Stimulated activated CD8-positive, alpha-beta memory T cell treated with anti-CD3 and anti-CD28 coated beads, Interleukin-7, amount 100 ng/mL, for 48 hours (primary cell): ENCODE measurements around the gene LINGO3.
A peak's percentile ranks its signal among the peaks of the same experiment; 100 is the strongest.
"Not testable (repeated sequence)": the region's sequence is repeated elsewhere in the genome, so short reads cannot be mapped to it uniquely, and the experiment has no call there.

ENCODE experiments used
- DNase-seq, 2 donors: peaks; one replicate each; pipeline ENCODE4 v3.0.0-alpha.2; 2020; ENCODE audit warnings: low read depth in 1 of 2; ENCODE audit errors: extremely low read depth in 1 of 2

Gene LINGO3

GRCh38 chr19:2282062-2282861 is 25.7 kb downstream of the LINGO3 start, which contains the start of gene PEAK3:
PEAK3 (minus strand) TSS chr19:2282175; CDS start chr19:2280931, 1,244 bp downstream.
- DNase-seq, result no peak

- not testable (repeated sequence) for DNase-seq
Measured at GRCh38 chr19:2281265-2282061, 26.5 kb downstream of the LINGO3 start.

GRCh38 chr19:2280633-2281264 is 27.2 kb downstream of the LINGO3 start:
- no peak for DNase-seq

- DNase-seq, result no peak
Measured at GRCh38 chr19:2278459-2279158, 29.3 kb downstream of the LINGO3 start.

GRCh38 chr19:2277138-2277537 is 30.8 kb downstream of the LINGO3 start:
- DNase-seq, result no peak

- DNase-seq, result no peak
Measured at GRCh38 chr19:2276429-2276986, 31.4 kb downstream of the LINGO3 start.

- DNase-seq, result no peak
Measured at GRCh38 chr19:2275588-2276428, 32.1 kb downstream of the LINGO3 start.

GRCh38 chr19:2274931-2275535 is 32.9 kb downstream of the LINGO3 start:
- no peak for DNase-seq

- no peak for DNase-seq
Measured at GRCh38 chr19:2274185-2274711, 33.7 kb downstream of the LINGO3 start.

GRCh38 chr19:2273356-2274184 is 34.4 kb downstream of the LINGO3 start:
- peak; percentile 72 to 80 for DNase-seq

GRCh38 chr19:2271234-2272103 is 36.5 kb downstream of the LINGO3 start:
- no peak for DNase-seq

- DNase-seq, result peak in 1 of 2 donors; percentile 69
Measured at GRCh38 chr19:2270423-2271233, 37.3 kb downstream of the LINGO3 start.

GRCh38 chr19:2270157-2270422 is 37.9 kb downstream of the LINGO3 start:
- DNase-seq, result no peak

- DNase-seq, result peak; percentile 96 to 98
Measured at GRCh38 chr19:2269244-2270156, 38.5 kb downstream of the LINGO3 start.

GRCh38 chr19:2268861-2269243 is 39.1 kb downstream of the LINGO3 start:
- DNase-seq, result no peak

- no peak for DNase-seq
Measured at GRCh38 chr19:2268480-2268830, 39.5 kb downstream of the LINGO3 start.
